HG02610 (cell line): ENCODE data around the gene C19orf44.
"Not testable (repeated sequence)": the region's sequence is repeated elsewhere in the genome, so short reads cannot be mapped to it uniquely, and the experiment has no call there.

ENCODE experiments used
- ATAC-seq: cut with Tn5 transposase; IDR thresholded peaks from one replicate; pipeline ENCODE4 v1.9.1; 2021; ENCODE audit warnings: mild to moderate bottlenecking, moderate library complexity; ENCODE audit not compliant: unreplicated experiment

Gene C19orf44

DNA sequence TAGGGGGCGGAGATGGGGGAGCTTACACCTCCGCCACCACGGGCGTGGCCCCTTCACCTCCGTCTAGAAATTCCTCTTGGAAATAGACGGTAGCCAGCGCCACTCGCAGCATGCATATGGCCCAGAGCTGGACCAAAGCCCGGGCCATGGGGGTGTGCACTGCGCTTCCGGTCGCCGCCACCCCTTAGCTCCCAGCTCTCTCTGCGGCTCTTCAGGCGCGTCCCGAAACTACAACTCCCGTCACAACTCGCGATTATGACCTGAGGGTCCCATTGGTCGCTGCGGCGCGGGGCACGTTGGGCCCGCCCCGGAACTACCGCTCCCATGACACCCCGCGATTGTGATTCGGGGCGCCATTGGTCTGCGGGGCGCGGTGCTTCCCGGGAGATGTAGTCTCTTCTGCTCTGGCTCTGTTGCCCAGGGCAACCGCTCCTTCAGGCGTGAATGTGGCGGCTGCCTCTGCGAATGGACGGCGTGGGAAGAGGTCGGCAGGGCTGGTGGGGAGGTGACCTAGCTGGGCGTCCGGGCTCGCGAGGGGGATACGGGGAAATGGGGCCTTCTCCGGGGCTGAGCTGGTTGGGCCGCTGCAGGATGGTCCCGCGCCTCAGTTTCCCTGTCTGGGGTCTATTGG lies at the start of gene C19orf44, which contains the start of gene CALR3:
TSS of gene C19orf44 (plus strand) at position 413 of the 631 bp plus-strand sequence. CDS start 4,399 bp downstream, outside the sequence.
TSS of gene CALR3 (minus strand) at position 186 of the 631 bp plus-strand sequence. CDS start at position 148, 38 bp downstream.
- peak; percentile 97 for ATAC-seq

- ATAC-seq, result peak; percentile 30
These were observed 49.3 kb upstream of the C19orf44 start for GRCh38 chr19:16446724-16447368.

DNA sequence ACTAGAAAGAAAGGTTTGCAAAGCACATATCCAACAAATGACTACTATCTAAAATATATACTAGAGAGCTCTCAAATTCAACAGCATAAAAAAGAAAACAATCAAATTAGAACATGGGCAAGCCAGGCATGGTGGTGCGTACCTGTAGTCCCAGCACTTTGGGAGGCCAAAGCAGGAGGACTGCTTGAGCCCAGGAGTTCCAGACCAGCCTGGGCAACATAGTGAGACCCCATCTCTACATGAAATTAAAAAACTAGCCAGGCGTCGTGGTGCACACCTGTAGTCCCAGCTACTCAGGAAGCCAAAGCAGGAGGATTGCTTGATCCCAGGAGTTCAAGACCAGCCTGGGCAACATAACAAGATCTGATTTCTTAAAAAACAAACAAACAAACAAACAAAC lies 47.3 kb upstream of the C19orf44 start:
- not testable (repeated sequence) for ATAC-seq

- ATAC-seq, result peak; percentile 55
These were observed 46.7 kb upstream of the C19orf44 start for GRCh38 chr19:16449330-16449961.

DNA sequence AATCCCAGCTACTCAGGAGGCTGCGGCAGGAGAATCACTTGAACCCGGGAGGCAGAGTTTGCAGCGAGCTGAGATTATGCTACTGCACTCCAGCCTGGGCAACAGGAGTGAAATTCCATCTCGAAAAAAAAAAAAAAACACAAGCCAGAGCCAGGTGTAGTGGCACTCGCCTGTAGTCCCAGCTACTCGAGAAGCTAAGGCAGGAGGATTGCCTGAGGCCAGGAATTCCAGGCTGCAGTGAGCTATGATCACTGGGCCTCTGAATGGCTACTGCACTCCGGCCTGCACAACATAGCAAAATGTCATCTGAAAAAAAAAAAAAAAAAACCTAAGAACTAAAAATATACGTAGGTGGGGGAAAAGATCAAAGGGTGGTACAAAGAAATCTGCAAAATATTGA lies 43.9 kb upstream of the C19orf44 start:
- no peak for ATAC-seq

DNA sequence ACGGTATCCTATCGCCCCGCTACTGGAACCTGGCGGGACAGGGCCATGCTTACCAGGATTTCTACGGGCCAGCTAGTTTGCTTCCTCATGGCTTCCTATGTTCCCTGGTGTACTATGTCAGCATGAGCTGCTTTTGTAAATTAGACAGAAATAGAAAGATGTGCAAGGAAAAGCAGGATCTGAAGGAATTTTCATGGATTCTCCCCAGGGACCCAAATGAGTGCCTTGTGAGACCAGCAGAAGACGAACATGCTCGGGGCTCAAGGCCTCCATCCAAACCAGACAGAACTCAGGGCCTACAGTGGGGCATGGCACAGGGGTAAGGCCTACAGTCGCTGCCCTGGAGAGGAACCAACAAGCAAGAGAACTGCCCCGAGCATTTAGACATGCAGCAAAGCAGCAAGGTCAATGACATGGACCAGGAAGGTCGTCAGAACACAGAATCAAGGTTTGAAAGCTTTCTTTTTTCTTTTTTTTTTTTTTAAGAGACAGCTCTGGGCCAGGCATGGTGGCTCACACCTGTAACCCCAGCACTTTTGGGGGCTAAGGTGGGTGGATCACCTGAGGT lies 41.8 kb upstream of the C19orf44 start:
- ATAC-seq, result no peak

DNA sequence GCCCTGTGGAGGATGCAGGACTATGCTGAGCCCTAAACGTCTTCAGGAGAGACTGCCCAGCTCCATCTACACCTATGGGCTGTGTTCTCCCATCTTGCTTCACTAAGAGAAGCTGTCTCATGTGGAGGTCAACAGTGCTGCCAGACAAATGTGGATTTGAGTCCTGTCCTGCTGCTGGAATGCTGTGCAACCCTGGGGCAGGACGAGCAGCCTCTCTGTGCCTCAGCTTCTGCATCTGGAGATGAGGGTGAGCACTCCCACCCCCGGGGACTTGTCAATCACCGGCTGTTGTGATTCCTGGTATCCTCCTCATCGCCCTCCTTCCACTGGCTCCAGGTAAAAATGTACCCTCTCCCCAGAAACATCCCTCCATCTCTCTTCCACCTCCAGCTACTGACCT lies 40.7 kb upstream of the C19orf44 start:
- no peak for ATAC-seq

DNA sequence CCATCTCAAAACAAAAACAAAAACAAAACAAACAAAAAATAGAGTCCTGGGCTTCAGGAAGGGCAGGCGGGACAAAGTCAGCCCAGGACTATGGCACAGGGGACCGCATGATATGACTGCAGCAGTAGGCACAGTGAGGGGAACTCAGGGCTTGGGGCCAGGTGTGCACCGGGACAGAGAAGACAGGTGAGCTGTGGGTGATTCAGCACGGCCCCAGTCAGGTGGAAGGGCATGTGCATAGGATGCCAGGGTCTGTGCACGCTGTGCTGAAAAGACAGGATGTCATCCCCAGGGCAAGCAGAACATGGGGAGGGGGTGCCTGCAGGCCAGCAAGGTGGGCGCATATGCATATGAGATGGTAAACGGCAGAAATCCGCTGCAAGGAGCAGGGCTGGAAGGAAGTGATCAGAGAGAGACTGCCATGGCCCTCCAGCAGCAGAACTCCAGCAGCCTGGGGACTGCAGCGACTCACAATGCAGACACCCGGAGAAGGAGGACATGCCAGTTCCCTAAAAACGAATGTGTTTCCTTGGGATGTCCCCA lies 39.5 kb upstream of the C19orf44 start:
- ATAC-seq, result no peak

- ATAC-seq, result no peak
These were observed 38.8 kb upstream of the C19orf44 start for GRCh38 chr19:16457195-16457953.

DNA sequence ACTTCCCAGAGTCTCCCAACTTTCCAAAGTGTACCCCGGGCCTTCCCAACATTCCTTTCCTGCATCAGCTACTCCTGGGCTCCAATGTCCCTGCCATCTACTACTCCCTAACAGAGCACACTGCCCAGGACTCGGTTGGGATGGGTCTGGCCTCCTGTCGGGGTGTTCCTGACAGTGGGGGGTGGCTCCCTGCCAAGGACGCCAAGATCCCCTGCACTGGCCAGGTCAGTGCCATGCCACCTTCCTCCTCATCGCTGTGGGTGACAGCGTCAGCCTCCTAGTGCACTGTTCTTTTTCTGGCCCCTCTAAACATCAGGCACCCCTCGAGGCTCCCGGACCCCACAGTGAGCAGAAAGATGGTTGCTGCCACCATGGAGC lies 38.3 kb upstream of the C19orf44 start:
- no peak for ATAC-seq

GRCh38 chr19:16458391-16459341 lies 37.5 kb upstream of the C19orf44 start:
- ATAC-seq, result no peak

DNA sequence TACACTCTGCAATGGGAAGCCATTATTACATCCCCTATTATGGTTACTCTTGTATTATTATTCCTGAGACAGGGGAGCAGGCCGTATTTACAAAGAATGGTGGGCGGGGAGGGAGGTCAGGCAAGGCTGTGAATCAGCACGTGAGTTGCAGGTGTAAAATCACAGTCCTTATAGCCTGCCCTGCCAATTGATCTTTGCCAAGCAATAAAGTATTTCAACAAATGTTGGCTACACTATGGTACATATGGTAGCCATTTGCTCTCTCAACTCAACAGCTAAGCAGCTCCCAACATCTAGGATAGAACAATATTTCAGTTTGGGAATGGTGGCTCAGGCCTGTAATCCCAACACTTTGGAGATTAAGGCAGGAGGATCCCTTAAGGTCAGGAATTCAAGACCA lies 36.5 kb upstream of the C19orf44 start:
- ATAC-seq, result no peak

DNA sequence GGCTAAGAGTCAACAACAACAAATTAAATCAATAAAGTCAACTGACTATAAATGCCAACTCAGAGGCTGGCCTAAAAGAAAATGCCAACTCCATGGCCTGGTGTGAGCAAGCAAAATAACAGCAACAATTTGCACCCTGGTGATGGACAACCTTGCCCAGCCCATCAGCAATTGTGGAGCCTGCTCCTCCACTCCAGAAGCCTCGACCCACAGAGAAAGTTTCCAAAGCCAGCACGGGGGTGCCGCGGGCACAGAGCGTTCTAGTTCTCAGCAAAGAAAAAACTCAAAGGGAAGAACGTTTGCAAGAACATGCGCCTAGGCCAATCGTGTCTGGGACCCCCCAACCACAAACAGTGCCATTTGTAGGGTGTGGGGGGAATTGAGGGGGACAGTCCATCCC lies 35.7 kb upstream of the C19orf44 start:
- ATAC-seq, result no peak

- ATAC-seq, result no peak
These were observed 34.6 kb upstream of the C19orf44 start for GRCh38 chr19:16461630-16462051.

GRCh38 chr19:16462757-16463250 lies 33.4 kb upstream of the C19orf44 start:
- no peak for ATAC-seq

DNA sequence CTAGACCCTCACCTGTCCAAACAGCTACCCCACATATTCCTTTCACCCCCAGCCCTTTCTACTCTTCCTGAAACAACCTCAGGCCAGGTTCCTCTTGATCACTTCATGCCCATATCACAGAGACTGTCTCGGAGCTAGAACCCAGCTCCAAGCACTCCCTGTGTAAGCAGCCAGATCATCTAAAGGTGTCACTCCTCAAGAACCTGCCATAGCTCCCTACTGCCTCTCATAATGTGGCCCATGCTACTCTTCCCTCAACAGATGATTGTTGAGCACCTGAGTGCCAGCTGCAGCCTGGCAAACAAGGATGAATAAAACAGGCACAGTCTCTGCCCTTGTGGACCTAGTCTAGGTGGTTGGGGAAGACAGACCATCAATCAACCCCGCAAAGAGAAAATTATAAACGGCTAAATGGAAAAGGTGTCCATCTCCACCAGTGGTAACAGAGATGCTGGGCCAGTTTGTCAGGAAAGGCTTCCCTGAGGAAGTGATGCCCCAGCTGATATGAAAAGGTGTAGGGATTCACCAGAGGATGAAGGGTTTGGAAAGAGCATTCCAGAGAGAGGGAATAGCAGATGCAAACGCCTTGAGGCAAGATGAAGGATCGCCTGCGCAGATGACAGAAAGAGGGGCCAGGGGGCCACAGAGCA lies 32.7 kb upstream of the C19orf44 start:
- ATAC-seq, result no peak

- ATAC-seq, result no peak
These were observed 32.1 kb upstream of the C19orf44 start for GRCh38 chr19:16463991-16464575.

DNA sequence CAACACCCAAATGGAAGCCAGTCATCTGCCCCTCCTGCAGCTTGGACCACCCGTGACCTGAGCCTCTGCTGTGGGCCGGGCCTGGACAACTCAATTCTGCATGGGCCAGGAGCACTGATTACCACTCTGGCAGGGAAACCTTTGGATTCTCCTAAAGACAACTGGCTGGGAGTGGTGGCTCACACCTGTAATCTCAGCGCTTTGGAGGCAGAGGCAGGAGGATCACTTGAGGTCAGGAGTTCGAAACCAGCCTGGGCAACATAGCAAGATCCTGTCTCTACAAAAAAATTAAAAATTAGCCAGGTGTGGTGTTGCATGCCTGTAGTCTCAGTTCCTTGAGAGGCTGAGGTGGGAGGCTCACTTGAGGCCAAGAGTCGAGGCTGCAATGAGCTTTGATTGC lies 31.0 kb upstream of the C19orf44 start:
- ATAC-seq, result no peak
